HUES6 (cell line): Measurements from ENCODE around the gene EHD1.

Experiments used
- H3K27ac ChIP-seq: 2 replicates; pipeline ENCODE4 v1.7.0; 2013; ENCODE audit warnings: low read depth, mild to moderate bottlenecking, low read length, inconsistent platforms
- H3K27me3 ChIP-seq: 2 replicates; pipeline ENCODE4 v1.6.1; 2013; ENCODE audit warnings: low read length; ENCODE audit not compliant: control insufficient read depth, insufficient read depth
- H3K36me3 ChIP-seq: 2 replicates; pipeline ENCODE4 v1.6.1; 2013; ENCODE audit warnings: low read length; ENCODE audit not compliant: control insufficient read depth, insufficient read depth
- H3K4me1 ChIP-seq: 2 replicates; pipeline ENCODE4 v1.6.1; 2013; ENCODE audit warnings: low read length; ENCODE audit not compliant: control insufficient read depth, insufficient read depth
- H3K4me3 ChIP-seq: 2 replicates; pipeline ENCODE4 v1.5.1; 2013; ENCODE audit warnings: low read depth, low read length
- H3K9ac ChIP-seq: one replicate; pipeline ENCODE4 v1.6.1; 2013; ENCODE audit warnings: mild to moderate bottlenecking, low read length
- H3K9me3 ChIP-seq: 2 replicates; pipeline ENCODE4 v1.6.1; 2013; ENCODE audit warnings: low read depth, low read length; ENCODE audit not compliant: control insufficient read depth, insufficient read depth

EHD1 gene

DNA sequence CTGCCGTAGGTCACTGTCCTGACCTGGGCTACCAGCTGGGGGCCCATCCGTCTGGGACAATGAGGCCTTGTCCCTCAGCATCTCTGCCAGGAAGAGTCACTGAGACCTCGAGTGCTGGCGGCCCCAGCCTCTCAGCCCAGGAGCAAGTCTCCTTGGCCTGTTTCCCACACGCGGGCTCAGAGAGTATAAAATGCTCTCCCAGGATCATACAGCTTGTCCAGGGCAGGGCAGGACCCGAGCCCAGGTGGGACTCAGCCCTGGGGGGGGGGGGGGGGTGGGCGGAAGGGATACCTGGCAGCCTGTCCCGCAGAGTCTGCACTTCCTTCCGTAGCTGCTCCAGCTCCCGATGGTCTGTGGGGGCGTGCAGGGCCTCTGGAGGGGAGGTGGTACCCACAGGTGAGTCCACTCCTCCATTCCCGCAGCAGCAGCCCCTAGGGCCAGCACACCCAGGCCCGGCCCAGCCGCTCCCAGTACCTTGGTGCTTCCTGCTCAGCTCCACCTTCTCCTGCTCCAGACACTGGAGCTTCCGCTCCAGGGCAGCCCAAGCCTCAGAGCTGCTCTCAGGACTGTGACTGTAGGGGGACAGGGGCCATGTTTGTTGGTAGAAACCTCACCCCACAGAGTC, 41.9 kb downstream of the EHD1 start:
- no peaks in the 10 kb centered on the region for H3K27me3 ChIP-seq
- no peaks in the 10 kb centered on the region for H3K9me3 ChIP-seq
- H3K4me1 ChIP-seq: no peaks in the 10 kb centered on the region
- H3K4me3 ChIP-seq: no peak overlapping the region
- no peak overlapping the region for H3K27ac ChIP-seq
- no peak overlapping the region for H3K9ac ChIP-seq
- peaks cover 78% of the 10 kb centered on the region for H3K36me3 ChIP-seq

GRCh38 chr11:64835616-64836447, 42.6 kb downstream of the EHD1 start:
- Histone ChIP-seq H3K4me3 (no peak overlapping the region), H3K27ac (no peak overlapping the region), H3K9me3 (no peaks in the 10 kb centered on the region), H3K4me1 (no peaks in the 10 kb centered on the region), H3K27me3 (no peaks in the 10 kb centered on the region), H3K36me3 (peaks cover 83% of the 10 kb centered on the region), H3K9ac (no peak overlapping the region)

DNA sequence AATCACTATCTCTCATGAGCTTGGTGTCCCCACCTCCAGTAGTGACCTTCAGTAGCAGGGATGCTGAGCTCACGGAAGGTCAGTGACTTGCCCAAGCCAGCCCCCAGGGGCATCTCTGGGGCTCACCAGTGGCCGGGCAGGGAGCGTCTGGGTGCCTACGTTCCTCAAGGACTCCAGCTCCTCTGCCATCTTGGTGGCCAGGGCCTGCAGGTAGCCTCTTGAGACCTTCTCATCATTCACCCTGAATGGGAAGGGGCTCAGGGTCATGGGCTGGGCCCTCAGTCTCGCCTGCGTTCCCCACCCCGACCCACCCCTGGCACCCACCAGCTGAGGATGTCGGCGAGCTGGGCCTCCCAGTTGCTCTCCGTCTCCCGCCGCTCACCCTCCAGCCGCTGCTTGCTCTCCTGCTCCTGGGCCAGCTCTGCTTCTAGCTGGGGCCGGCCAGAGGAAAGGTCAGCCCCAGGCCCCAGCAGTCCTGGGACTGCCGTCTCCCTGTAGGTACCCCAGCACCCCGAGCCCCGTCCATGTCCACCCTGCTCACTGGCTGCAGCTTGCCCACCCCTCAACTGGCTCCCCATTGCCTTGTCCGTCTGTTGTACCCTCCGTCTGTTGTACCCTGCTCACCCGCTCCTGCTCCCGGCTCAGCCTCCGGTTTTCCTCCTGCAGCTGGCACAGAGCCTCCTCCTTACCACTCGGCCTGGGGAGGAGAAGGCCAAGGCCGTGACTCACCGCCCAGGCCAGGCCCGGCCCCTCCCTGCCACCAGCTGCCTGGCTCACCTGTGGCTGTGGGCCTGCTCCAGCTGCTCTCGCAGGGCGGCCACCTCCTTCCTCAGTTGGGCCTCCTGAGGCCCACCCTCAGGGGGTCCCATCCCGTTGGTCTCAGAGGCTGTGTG, 43.5 kb downstream of the EHD1 start:
- Histone ChIP-seq H3K36me3 (peaks cover 83% of the 10 kb centered on the region), H3K4me1 (no peaks in the 10 kb centered on the region), H3K27me3 (no peaks in the 10 kb centered on the region), H3K9ac (no peak overlapping the region), H3K27ac (no peak overlapping the region), H3K9me3 (no peaks in the 10 kb centered on the region), H3K4me3 (no peak overlapping the region)

- Histone ChIP-seq H3K27ac (no peak overlapping the region), H3K4me1 (no peaks in the 10 kb centered on the region), H3K36me3 (peaks cover 82% of the 10 kb centered on the region), H3K4me3 (no peak overlapping the region), H3K9ac (no peak overlapping the region), H3K9me3 (no peaks in the 10 kb centered on the region), H3K27me3 (no peaks in the 10 kb centered on the region)
Measured at GRCh38 chr11:64834031-64834722, 44.2 kb downstream of the EHD1 start.

DNA sequence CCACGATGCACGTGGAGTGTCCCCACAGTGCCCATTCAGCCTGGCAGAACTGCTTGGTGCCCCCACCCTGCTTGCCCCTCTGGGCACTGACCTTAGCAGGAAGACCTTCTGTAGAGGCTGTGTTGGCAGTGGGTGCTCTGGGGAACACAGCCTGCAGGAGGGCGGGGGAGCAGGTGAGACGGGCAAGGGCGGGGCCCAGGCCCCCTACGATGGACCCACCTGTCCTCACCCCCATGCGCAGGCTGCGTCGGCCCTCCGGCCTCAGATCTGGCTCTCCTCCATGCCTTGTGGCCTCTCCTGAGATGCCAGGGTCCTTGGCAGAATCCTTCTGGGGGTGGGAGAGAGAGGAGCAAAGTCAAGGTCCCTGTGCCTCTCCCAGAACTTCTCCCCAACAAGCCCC, 44.9 kb downstream of the EHD1 start:
- H3K4me1 ChIP-seq: no peaks in the 10 kb centered on the region
- H3K36me3 ChIP-seq: peaks cover 79% of the 10 kb centered on the region
- no peaks in the 10 kb centered on the region for H3K9me3 ChIP-seq

GRCh38 chr11:64833198-64833502, 45.3 kb downstream of the EHD1 start:
- peaks cover 76% of the 10 kb centered on the region for H3K36me3 ChIP-seq
- H3K4me3 ChIP-seq: no peak overlapping the region
- no peaks in the 10 kb centered on the region for H3K9me3 ChIP-seq
- H3K27ac ChIP-seq: no peak overlapping the region
- H3K9ac ChIP-seq: no peak overlapping the region
- no peaks in the 10 kb centered on the region for H3K27me3 ChIP-seq
- H3K4me1 ChIP-seq: no peaks in the 10 kb centered on the region

More for the DNA sequence above, 44.9 kb downstream of the EHD1 start:
- no peak overlapping the region for H3K27ac ChIP-seq
- H3K4me3 ChIP-seq: no peak overlapping the region
- H3K9ac ChIP-seq: no peak overlapping the region
- H3K27me3 ChIP-seq: no peaks in the 10 kb centered on the region

GRCh38 chr11:64832467-64833197, 45.8 kb downstream of the EHD1 start:
- H3K9me3 ChIP-seq: no peaks in the 10 kb centered on the region
- no peak overlapping the region for H3K27ac ChIP-seq
- H3K27me3 ChIP-seq: no peaks in the 10 kb centered on the region
- H3K4me1 ChIP-seq: no peaks in the 10 kb centered on the region
- peaks cover 74% of the 10 kb centered on the region for H3K36me3 ChIP-seq
- no peak overlapping the region for H3K4me3 ChIP-seq
- no peak overlapping the region for H3K9ac ChIP-seq

DNA sequence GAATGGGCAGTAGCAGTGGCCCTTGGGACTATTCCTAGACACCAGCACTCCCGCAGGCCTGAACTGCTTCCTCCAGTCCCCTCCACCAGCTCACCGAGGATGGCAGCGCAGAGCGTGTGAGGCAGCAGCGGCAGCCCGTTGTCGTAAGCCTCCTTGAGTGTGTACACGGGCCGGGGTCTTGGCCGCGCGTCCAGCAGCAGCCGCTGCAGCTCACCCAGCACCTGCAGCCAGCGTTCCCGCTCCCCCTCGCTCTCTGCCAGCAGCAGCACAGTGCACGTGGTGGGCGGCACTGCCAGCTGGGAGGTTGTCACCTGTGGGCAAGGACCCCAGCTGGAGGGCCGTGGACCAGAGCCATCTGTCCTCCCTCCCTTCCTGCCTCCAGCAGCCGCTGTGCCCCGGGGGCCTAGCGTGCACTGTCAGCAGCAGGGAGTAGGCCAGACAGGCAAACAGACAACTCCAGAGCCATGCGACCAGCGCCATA, 47.0 kb downstream of the EHD1 start:
- no peak overlapping the region for H3K4me3 ChIP-seq
- H3K9me3 ChIP-seq: no peaks in the 10 kb centered on the region
- peaks cover 77% of the 10 kb centered on the region for H3K36me3 ChIP-seq
- no peaks in the 10 kb centered on the region for H3K4me1 ChIP-seq
- H3K27ac ChIP-seq: no peak overlapping the region
- H3K9ac ChIP-seq: no peak overlapping the region
- H3K27me3 ChIP-seq: no peaks in the 10 kb centered on the region

DNA sequence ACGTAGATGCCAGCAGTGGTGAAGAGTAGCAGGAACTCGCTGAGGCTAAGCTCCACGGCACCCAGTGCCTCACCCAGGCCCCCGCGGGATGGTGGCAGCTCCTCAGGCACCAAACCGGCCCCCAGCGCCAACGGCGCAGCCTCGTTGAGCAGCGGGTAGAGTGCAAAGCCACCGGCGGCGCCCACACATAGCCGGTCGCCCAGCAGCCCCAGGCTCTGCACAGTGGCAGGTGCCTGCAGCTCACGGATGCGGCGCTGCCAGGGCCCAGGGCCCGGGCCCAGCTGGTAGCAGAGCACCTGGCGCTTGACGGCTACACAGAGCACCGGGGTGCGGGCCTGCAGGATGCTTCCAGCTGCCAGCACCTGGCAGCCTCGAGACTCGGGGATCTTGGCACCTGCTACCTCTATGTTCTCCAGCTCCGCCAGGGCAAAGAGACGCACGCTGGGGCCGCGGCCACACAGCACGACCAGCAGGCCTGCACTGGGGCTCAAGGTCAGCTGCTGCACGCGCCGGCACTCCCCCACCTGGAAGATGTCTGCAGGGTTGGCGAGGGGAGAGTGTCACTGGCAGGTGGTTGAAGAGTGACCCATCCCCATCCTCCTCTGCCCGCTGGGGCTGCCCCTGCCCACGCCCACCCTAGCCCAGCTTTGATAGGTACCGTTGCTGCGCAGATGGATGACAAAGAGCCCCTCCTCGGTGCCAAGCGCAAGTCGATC, 48.7 kb downstream of the EHD1 start:
- Histone ChIP-seq H3K4me3 (no peak overlapping the region), H3K36me3 (peaks cover 73% of the 10 kb centered on the region), H3K9ac (no peak overlapping the region), H3K9me3 (no peaks in the 10 kb centered on the region), H3K27me3 (no peaks in the 10 kb centered on the region), H3K4me1 (no peaks in the 10 kb centered on the region), H3K27ac (no peak overlapping the region)

DNA sequence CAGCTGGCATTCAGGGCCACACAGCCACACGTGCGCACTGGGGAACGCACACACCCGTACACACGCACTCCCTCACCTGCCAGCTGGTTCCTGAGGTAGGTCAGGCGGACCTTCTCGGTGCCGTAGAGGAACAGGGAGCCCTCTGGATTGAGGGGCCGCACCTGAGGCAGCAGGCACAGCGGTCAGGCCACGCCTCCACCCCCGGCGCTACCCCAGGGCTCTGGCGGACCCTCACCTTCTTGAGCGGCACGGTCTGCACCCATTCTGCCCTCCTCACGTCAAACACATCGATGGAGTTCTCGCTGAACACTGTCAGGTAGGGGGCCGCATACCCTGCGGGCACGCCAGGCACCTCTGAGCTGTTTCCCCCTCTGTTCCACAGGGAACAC, 51.0 kb downstream of the EHD1 start:
- H3K9me3 ChIP-seq: no peaks in the 10 kb centered on the region
- peaks cover 54% of the 10 kb centered on the region for H3K36me3 ChIP-seq
- no peak overlapping the region for H3K27ac ChIP-seq
- H3K4me1 ChIP-seq: no peaks in the 10 kb centered on the region
- H3K27me3 ChIP-seq: no peaks in the 10 kb centered on the region
- H3K9ac ChIP-seq: no peak overlapping the region
- no peak overlapping the region for H3K4me3 ChIP-seq
